Medulla oblongata (tissue), 1 donor: Measurements from ENCODE around the gene AKNAD1.
"Not testable (repeated sequence)": the region's sequence is repeated elsewhere in the genome, so short reads cannot be mapped to it uniquely, and the experiment has no call there.

ENCODE experiments used
- DNase-seq: peaks from one replicate; pipeline ENCODE4 v3.0.0-alpha.2; 2015; ENCODE audit errors: extremely low spot score

AKNAD1 gene

GRCh38 chr1:108856994-108857393 lies at the start of gene AKNAD1:
Gene AKNAD1, minus strand, starts transcription at chr1:108857094. Its CDS starts 4,430 bp downstream, at chr1:108852664.
- DNase-seq = no peak

- no peak for DNase-seq
These were observed 44.2 kb upstream of the AKNAD1 start for GRCh38 chr1:108901106-108901505.

- DNase-seq = peak; percentile 84
These were observed 41.2 kb upstream of the AKNAD1 start for GRCh38 chr1:108897865-108898720.

GRCh38 chr1:108896146-108897145 lies 39.6 kb upstream of the AKNAD1 start:
- DNase-seq = peak; percentile 69

- DNase-seq = no peak
These were observed 36.2 kb upstream of the AKNAD1 start for GRCh38 chr1:108893141-108893530.

- DNase-seq = no peak
These were observed 35.7 kb upstream of the AKNAD1 start for GRCh38 chr1:108892356-108893140.

GRCh38 chr1:108889706-108890384 lies 33.0 kb upstream of the AKNAD1 start:
- no peak for DNase-seq

- not testable (repeated sequence) for DNase-seq
These were observed 32.2 kb upstream of the AKNAD1 start for GRCh38 chr1:108889006-108889645.

- DNase-seq = no peak
These were observed 29.4 kb upstream of the AKNAD1 start for GRCh38 chr1:108886292-108886691.

GRCh38 chr1:108884968-108885367 lies 28.1 kb upstream of the AKNAD1 start:
- DNase-seq = no peak

GRCh38 chr1:108882837-108883236 lies 25.9 kb upstream of the AKNAD1 start:
- DNase-seq = no peak

GRCh38 chr1:108881369-108881768 lies 24.5 kb upstream of the AKNAD1 start:
- DNase-seq = no peak

GRCh38 chr1:108880850-108881249 lies 24.0 kb upstream of the AKNAD1 start:
- DNase-seq = no peak

- DNase-seq = peak; percentile 45
These were observed 21.8 kb upstream of the AKNAD1 start for GRCh38 chr1:108878678-108879077.

GRCh38 chr1:108878160-108878469 lies 21.2 kb upstream of the AKNAD1 start:
- DNase-seq = no peak

- peak; percentile 63 for DNase-seq
These were observed 20.7 kb upstream of the AKNAD1 start for GRCh38 chr1:108877348-108878159.

GRCh38 chr1:108871050-108871724 lies 14.3 kb upstream of the AKNAD1 start:
- no peak for DNase-seq

GRCh38 chr1:108865316-108865910 lies 8.5 kb upstream of the AKNAD1 start:
- DNase-seq = no peak

GRCh38 chr1:108863984-108864383 lies 7.1 kb upstream of the AKNAD1 start:
- no peak for DNase-seq
